Left colon (tissue), 2 donors: Measurements from ENCODE around the gene FKBP10. TPM values are rescaled to one million over a fixed set of nuclear protein-coding genes. Genes with fewer than 3 reads are reported as not detected.

Experiments
- ATAC-seq: fragments of 200-7000 bp; cut with Tn5 transposase; one replicate; pipeline ENCODE4 v1.9.1; 2020; ENCODE audit warnings: mild to moderate bottlenecking, moderate library complexity
- DNase-seq, 2 donors: peaks; one replicate each; pipeline ENCODE4 v3.0.0-alpha.2; 2020
- intact Hi-C, 2 donors: fragments of 100-400 bp; cut with DNase I in 1 of 2; cut with micrococcal nuclease in 1 of 2; formaldehyde crosslinking; loops; one replicate each; pipeline versions ENCODE4 v1.11.2 to v1.14.0; 2022; cut with DNase I, micrococcal nuclease
- total RNA-seq, 2 donors: library from RNA; stranded (reverse); fragmentation: NEBNext Ultra II Directional; extraction: Animal tissue kit (Norgen Biotek cat#: 25700); gene quantifications; one replicate each; pipeline ENCODE4 v1.2.1, GENCODE V29; 2021
- donor health status: DM: no; HTN: no; CAD: no.
- donor health status: DM: yes; HTN: yes; CAD: no.

FKBP10 gene
- total RNA-seq, 2 donors from 2014 or later: 4.2 to 10.8 TPM

GRCh38 chr17:41777574-41778188, 35.1 kb upstream of the FKBP10 start:
- DNase-seq (peak; percentile 58 to 73), ATAC-seq (peak; percentile 15)
- intact Hi-C loops: no loop called here

GRCh38 chr17:41779954-41780353, 32.9 kb upstream of the FKBP10 start:
- ATAC-seq (no peak), DNase-seq (no peak)
- intact Hi-C loops: no loop called here

GRCh38 chr17:41781404-41782110, 31.2 kb upstream of the FKBP10 start:
- intact Hi-C loops: no loop called here
- ATAC-seq (no peak), DNase-seq (no peak)

GRCh38 chr17:41782142-41782541, 30.7 kb upstream of the FKBP10 start:
- intact Hi-C loops: no loop called here
- DNase-seq (no peak), ATAC-seq (no peak)

GRCh38 chr17:41784207-41784744, 28.5 kb upstream of the FKBP10 start:
- ATAC-seq (no peak), DNase-seq (peak; percentile 45)
- intact Hi-C loops: no loop called here

- intact Hi-C loops: no loop called here
- peak; percentile 48 to 62 for DNase-seq
- peak; percentile 9 for ATAC-seq
Observed at GRCh38 chr17:41785091-41785858, 27.5 kb upstream of the FKBP10 start.

- intact Hi-C loops: no loop called here
- DNase-seq: peak; percentile 86 to 91
- peak; percentile 68 for ATAC-seq
Observed at GRCh38 chr17:41785859-41786226, 27.0 kb upstream of the FKBP10 start.

- intact Hi-C loops: no loop called here
Observed at GRCh38 chr17:41786227-41787020, 26.4 kb upstream of the FKBP10 start, which contains the start of gene JUP. TSS of gene JUP (minus strand) at chr17:41786711. CDS start at chr17:41771854, 14,857 bp downstream.

GRCh38 chr17:41787021-41787418, 25.8 kb upstream of the FKBP10 start:
- no peak for ATAC-seq
- DNase-seq: no peak
- intact Hi-C loops: no loop called here

More at GRCh38 chr17:41786227-41787020, 26.4 kb upstream of the FKBP10 start, which contains the start of gene JUP:
- peak; percentile 82 for ATAC-seq
- DNase-seq: peak; percentile 99 to 100

- peak; percentile 83 for ATAC-seq
- peak; percentile 66 to 86 for DNase-seq
- intact Hi-C loops: no loop called here
Observed at GRCh38 chr17:41792845-41793783, 19.7 kb upstream of the FKBP10 start.

GRCh38 chr17:41793784-41794539, 18.8 kb upstream of the FKBP10 start:
- peak; percentile 49 for ATAC-seq
- intact Hi-C loops: no loop called here
- peak; percentile 51 to 68 for DNase-seq

- ATAC-seq (no peak), DNase-seq (no peak)
- intact Hi-C loops: no loop called here
Observed at GRCh38 chr17:41794540-41794975, 18.2 kb upstream of the FKBP10 start.

GRCh38 chr17:41796121-41796895, 16.5 kb upstream of the FKBP10 start:
- no peak for DNase-seq
- intact Hi-C loops: no loop called here
- no peak for ATAC-seq

GRCh38 chr17:41797377-41797776, 15.4 kb upstream of the FKBP10 start:
- intact Hi-C loops: no loop called here
- ATAC-seq (no peak), DNase-seq (no peak)

GRCh38 chr17:41799366-41799765, 13.4 kb upstream of the FKBP10 start:
- intact Hi-C loops: no loop called here
- no peak for DNase-seq
- ATAC-seq: no peak
